ENCODE data around the gene MINDY4.

The MINDY4 gene

GRCh38 chr7:30771880-30772425, 736 bp downstream of the MINDY4 start:
- no peak for DNase-seq (ENCODE audit: low read depth)
- peak overlapping the region; percentile 88 for H3K4me3 ChIP-seq (ENCODE audit: low read depth, low read length)

GRCh38 chr7:30772984-30773383, 1.8 kb downstream of the MINDY4 start:
- DNase-seq (ENCODE audit: low read depth), result no peak
- TF ChIP-seq, protein P1, sequence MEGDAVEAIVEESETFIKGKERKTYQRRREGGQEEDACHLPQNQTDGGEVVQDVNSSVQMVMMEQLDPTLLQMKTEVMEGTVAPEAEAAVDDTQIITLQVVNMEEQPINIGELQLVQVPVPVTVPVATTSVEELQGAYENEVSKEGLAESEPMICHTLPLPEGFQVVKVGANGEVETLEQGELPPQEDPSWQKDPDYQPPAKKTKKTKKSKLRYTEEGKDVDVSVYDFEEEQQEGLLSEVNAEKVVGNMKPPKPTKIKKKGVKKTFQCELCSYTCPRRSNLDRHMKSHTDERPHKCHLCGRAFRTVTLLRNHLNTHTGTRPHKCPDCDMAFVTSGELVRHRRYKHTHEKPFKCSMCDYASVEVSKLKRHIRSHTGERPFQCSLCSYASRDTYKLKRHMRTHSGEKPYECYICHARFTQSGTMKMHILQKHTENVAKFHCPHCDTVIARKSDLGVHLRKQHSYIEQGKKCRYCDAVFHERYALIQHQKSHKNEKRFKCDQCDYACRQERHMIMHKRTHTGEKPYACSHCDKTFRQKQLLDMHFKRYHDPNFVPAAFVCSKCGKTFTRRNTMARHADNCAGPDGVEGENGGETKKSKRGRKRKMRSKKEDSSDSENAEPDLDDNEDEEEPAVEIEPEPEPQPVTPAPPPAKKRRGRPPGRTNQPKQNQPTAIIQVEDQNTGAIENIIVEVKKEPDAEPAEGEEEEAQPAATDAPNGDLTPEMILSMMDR (IDR thresholded peaks at IDR 0.05; ENCODE audit: control insufficient read depth, extremely low read depth, insufficient read depth), result no peak
- no peak overlapping the region; the same call in 1 of the 2 replicates for H3K4me3 ChIP-seq (ENCODE audit: low read depth, low read length)

More at GRCh38 chr7:30771880-30772425, 736 bp downstream of the MINDY4 start:
- TF ChIP-seq, protein P1 (IDR thresholded peaks at IDR 0.05; ENCODE audit: control insufficient read depth, extremely low read depth, insufficient read depth), result no peak

- TF ChIP-seq, protein P1 (IDR thresholded peaks at IDR 0.05; ENCODE audit: control insufficient read depth, extremely low read depth, insufficient read depth), result no peak
- no peak overlapping the region for H3K4me3 ChIP-seq (ENCODE audit: low read depth, low read length)
- DNase-seq (ENCODE audit: low read depth), result no peak
Measured at GRCh38 chr7:30775992-30776391, 4.8 kb downstream of the MINDY4 start.

DNA sequence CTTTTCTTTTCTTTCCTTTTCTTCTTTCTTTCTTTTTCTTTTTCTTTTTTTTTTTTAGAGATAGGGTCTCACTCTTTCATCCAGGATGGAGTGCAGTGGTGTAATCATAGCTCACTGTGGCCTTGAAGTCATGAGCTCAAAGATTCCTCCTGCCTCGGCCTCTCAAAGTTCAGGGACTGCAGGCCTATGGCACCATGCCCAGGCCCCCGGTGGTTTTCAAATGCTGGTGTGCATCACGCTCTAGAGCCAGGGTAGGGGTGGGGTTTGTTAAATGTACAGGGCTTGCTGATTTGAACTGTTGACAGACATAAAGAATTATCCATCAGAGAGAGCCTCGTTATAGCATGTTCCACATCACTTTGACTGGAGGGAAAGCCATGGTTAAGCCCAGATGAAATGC, 5.8 kb downstream of the MINDY4 start:
- H3K4me3 ChIP-seq (ENCODE audit: low read depth, low read length), result no peak overlapping the region
- TF ChIP-seq, protein P1 (IDR thresholded peaks at IDR 0.05; ENCODE audit: control insufficient read depth, extremely low read depth, insufficient read depth), result no peak
- no peak for DNase-seq (ENCODE audit: low read depth)

GRCh38 chr7:30778255-30779025, 7.2 kb downstream of the MINDY4 start:
- H3K4me3 ChIP-seq (ENCODE audit: low read depth, low read length), result peak overlapping the region; percentile 10; the same call in 1 of the 2 replicates
- peak; percentile 91 for DNase-seq (ENCODE audit: low read depth)
- TF ChIP-seq, protein P1 (IDR thresholded peaks at IDR 0.05; ENCODE audit: control insufficient read depth, extremely low read depth, insufficient read depth), result no peak

DNA sequence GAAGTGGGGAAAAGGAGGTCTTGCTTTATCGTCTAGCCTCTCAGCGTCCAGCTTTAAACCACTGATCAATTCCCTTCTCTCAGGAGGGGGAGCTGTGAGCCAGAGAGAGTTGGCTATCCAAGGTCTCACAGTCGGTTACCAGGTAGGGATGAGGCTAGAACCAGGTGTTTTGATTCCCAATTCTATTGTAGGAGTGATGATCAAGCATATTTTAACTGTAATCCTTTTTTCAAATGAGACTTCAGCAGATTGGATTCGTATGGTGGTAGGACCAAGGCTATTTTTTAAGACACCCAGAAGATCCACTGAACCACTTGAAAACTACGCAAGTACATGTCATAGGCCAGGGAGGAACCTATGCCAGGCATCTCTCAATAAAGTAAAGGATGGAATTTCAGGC, 8.4 kb downstream of the MINDY4 start:
- TF ChIP-seq, protein P1 (IDR thresholded peaks at IDR 0.05; ENCODE audit: control insufficient read depth, extremely low read depth, insufficient read depth), result no peak
- H3K4me3 ChIP-seq (ENCODE audit: low read depth, low read length), result no peak overlapping the region
- peak; percentile 68 for DNase-seq (ENCODE audit: low read depth)
